ENCODE measurements around the gene KDM3A.

Gene KDM3A

GRCh38 chr2:86430368-86430767, 10.8 kb upstream of the KDM3A start:
- ATAC-seq: no peak
- no peak for TF ChIP-seq CSRNP3 (CRISPR knock-in tag; IDR thresholded peaks at IDR 0.05)
- no peak for TF ChIP-seq TCF4 (CRISPR knock-in tag; IDR thresholded peaks at IDR 0.05; ENCODE audit: borderline replicate concordance)
- TF ChIP-seq SNAI2 (CRISPR knock-in tag; IDR thresholded peaks at IDR 0.05): no peak
- TF ChIP-seq CREB5 (CRISPR knock-in tag; IDR thresholded peaks at IDR 0.05; ENCODE audit: low read depth): no peak
- TF ChIP-seq, protein P1, sequence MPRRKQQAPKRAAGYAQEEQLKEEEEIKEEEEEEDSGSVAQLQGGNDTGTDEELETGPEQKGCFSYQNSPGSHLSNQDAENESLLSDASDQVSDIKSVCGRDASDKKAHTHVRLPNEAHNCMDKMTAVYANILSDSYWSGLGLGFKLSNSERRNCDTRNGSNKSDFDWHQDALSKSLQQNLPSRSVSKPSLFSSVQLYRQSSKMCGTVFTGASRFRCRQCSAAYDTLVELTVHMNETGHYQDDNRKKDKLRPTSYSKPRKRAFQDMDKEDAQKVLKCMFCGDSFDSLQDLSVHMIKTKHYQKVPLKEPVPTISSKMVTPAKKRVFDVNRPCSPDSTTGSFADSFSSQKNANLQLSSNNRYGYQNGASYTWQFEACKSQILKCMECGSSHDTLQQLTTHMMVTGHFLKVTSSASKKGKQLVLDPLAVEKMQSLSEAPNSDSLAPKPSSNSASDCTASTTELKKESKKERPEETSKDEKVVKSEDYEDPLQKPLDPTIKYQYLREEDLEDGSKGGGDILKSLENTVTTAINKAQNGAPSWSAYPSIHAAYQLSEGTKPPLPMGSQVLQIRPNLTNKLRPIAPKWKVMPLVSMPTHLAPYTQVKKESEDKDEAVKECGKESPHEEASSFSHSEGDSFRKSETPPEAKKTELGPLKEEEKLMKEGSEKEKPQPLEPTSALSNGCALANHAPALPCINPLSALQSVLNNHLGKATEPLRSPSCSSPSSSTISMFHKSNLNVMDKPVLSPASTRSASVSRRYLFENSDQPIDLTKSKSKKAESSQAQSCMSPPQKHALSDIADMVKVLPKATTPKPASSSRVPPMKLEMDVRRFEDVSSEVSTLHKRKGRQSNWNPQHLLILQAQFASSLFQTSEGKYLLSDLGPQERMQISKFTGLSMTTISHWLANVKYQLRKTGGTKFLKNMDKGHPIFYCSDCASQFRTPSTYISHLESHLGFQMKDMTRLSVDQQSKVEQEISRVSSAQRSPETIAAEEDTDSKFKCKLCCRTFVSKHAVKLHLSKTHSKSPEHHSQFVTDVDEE (CRISPR knock-in tag; IDR thresholded peaks at IDR 0.05): no peak
- TF ChIP-seq ZNF8 (CRISPR knock-in tag; IDR thresholded peaks at IDR 0.05): no peak
- no peak for TF ChIP-seq PATZ1 (CRISPR knock-in tag; IDR thresholded peaks at IDR 0.05; ENCODE audit: borderline replicate concordance)
- TF ChIP-seq ZNF70 (CRISPR knock-in tag; IDR thresholded peaks at IDR 0.05): no peak
- no peak for TF ChIP-seq RARB (CRISPR knock-in tag; IDR thresholded peaks at IDR 0.05)
- no peak for TF ChIP-seq POU6F1 (CRISPR knock-in tag; IDR thresholded peaks at IDR 0.05; ENCODE audit: borderline replicate concordance, low read depth)
- no peak for TF ChIP-seq ISL1 (CRISPR knock-in tag; IDR thresholded peaks at IDR 0.05)
- TF ChIP-seq OSR1 (CRISPR knock-in tag; IDR thresholded peaks at IDR 0.05): no peak
- no peak for TF ChIP-seq ZFP30 (CRISPR knock-in tag; IDR thresholded peaks at IDR 0.05)
- TF ChIP-seq BACH2 (CRISPR knock-in tag; IDR thresholded peaks at IDR 0.05; ENCODE audit: borderline replicate concordance): no peak
- TF ChIP-seq ZC3H10 (CRISPR knock-in tag; IDR thresholded peaks at IDR 0.05): no peak
- no peak for TF ChIP-seq ZNF565 (CRISPR knock-in tag; conservative IDR thresholded peaks at IDR 0.05; ENCODE audit: low read depth)
- TF ChIP-seq ARNTL (CRISPR knock-in tag; IDR thresholded peaks at IDR 0.05; ENCODE audit: borderline replicate concordance, low read depth): no peak

- no peak for ATAC-seq
- no peak for TF ChIP-seq CREB5 (CRISPR knock-in tag; IDR thresholded peaks at IDR 0.05; ENCODE audit: low read depth)
- TF ChIP-seq ZNF8 (CRISPR knock-in tag; IDR thresholded peaks at IDR 0.05): no peak
- TF ChIP-seq, protein P1 (CRISPR knock-in tag; IDR thresholded peaks at IDR 0.05): no peak
- no peak for TF ChIP-seq BACH2 (CRISPR knock-in tag; IDR thresholded peaks at IDR 0.05; ENCODE audit: borderline replicate concordance)
- TF ChIP-seq PPARA (CRISPR knock-in tag; IDR thresholded peaks at IDR 0.05; ENCODE audit: borderline replicate concordance): no peak
- no peak for TF ChIP-seq ZC3H10 (CRISPR knock-in tag; IDR thresholded peaks at IDR 0.05)
- no peak for TF ChIP-seq POU6F1 (CRISPR knock-in tag; IDR thresholded peaks at IDR 0.05; ENCODE audit: borderline replicate concordance, low read depth)
- TF ChIP-seq ZFP30 (CRISPR knock-in tag; IDR thresholded peaks at IDR 0.05): no peak
- no peak for TF ChIP-seq OSR1 (CRISPR knock-in tag; IDR thresholded peaks at IDR 0.05)
- TF ChIP-seq ZFP3 (CRISPR knock-in tag; IDR thresholded peaks at IDR 0.05): no peak
- TF ChIP-seq GLIS3 (CRISPR knock-in tag; IDR thresholded peaks at IDR 0.05): no peak
- TF ChIP-seq CSDC2 (CRISPR knock-in tag; IDR thresholded peaks at IDR 0.05): no peak
- TF ChIP-seq ZNF565 (CRISPR knock-in tag; conservative IDR thresholded peaks at IDR 0.05; ENCODE audit: low read depth): no peak
These were observed 8.0 kb upstream of the KDM3A start for GRCh38 chr2:86433137-86433536.
